Pancreas (tissue), 10 donors: Measurements from ENCODE around the gene C1orf226. TPM values are rescaled to one million over a fixed set of nuclear protein-coding genes. Genes with fewer than 3 reads are reported as not detected.

Source experiments
- ATAC-seq, 4 donors: fragments of 200-7000 bp; cut with Tn5 transposase; one replicate each; pipeline versions ENCODE4 v1.8.0 to v1.9.1; 2020; ENCODE audit warnings: mild to moderate bottlenecking in 4 of 4, moderate library complexity in 4 of 4
- DNase-seq, 6 donors: peaks; one replicate each; pipeline ENCODE4 v3.0.0-alpha.2; 2020
- FAIRE-seq: peaks from 2 replicates; lab custom pipeline; 2012; peaks lifted over from hg19 to GRCh38; lab: Jason Lieb, UNC
- H3K27ac ChIP-seq, 4 donors: fragments of 200-600 bp; sonication (generic); 1 replicate in 3 of 4; 2 replicates in 1 of 4; pipeline versions ENCODE4 v1.5.0 to v1.8.0; 2020
- H3K27me3 ChIP-seq, 4 donors: fragments of 200-600 bp; one replicate each; pipeline ENCODE4 v1.8.0; 2021
- H3K36me3 ChIP-seq, 3 donors: fragments of 200-600 bp; sonication (generic) in 1 of 3; one replicate each; pipeline versions ENCODE4 v1.5.0 to v1.8.0; 2020 to 2021
- H3K4me1 ChIP-seq, 3 donors: fragments of 200-600 bp; one replicate each; pipeline ENCODE4 v1.8.0; 2021
- H3K4me3 ChIP-seq, 4 donors: fragments of 200-600 bp; sonication (generic) in 2 of 4; one replicate each; pipeline versions ENCODE4 v1.5.0 to v1.8.0; 2020 to 2021
- H3K9me3 ChIP-seq, 4 donors: fragments of 200-600 bp; one replicate each; pipeline ENCODE4 v1.8.0; 2021
- WGBS, 2 donors: extraction: QIAGEN DNeasy Blood & Tissue Kit; methylation state at CpG; one replicate each; pipeline ENCODE4 v1.1.7; 2013; 5-methylcytosine and 5-hydroxymethylcytosine counted together
- intact Hi-C, 3 donors: fragments of 100-400 bp; cut with DNase I; formaldehyde crosslinking; loops; one replicate each; pipeline versions ENCODE4 v1.11.1 to v1.14.2; 2022
- polyA plus RNA-seq, 2 donors: library from polyadenylated mRNA; stranded (reverse); fragments of 200-250 nt; gene quantifications; one replicate each; pipeline ENCODE4 v1.2.3, GENCODE V29; 2013
- total RNA-seq, 6 donors: library from RNA; stranded (reverse); fragmentation: NEBNext Ultra II Directional in 4 of 6; extraction: Animal tissue kit (Norgen Biotek cat#: 25700) in 4 of 6; gene quantifications; one replicate each; pipeline versions ENCODE4 v1.2.1 to v1.2.4, GENCODE V29; 2021 to 2023
- TF ChIP-seq, protein P1 (sequence below), 4 donors: fragments of 200-600 bp; sonication (generic) in 3 of 4; IDR thresholded peaks; one replicate each; pipeline versions ENCODE4 v1.5.0 to v1.8.0; 2021; ENCODE audit warnings: antibody characterized with exemption in 4 of 4
- donor health status: healthy with polysubstance abuse.
- donor health status: DM: no; HTN: no; CAD: no; lungs with moderate emphysema.
- donor health status: DM: no; HTN: no; CAD: no.
- donor health status: control.
- donor health status: control.
- donor health status: Bipolar disorder and iron deficiency.
- donor health status: DM: yes; HTN: yes; CAD: no.
- donor health status: DM: no; HTN: no; CAD: no.
- donor health status: DM: no; HTN: no; CAD: no.
- donor health status: DM: yes; HTN: yes; CAD: no.

Gene C1orf226
- total and polyA plus RNA-seq, 8 donors = 1.3 to 4.2 (median 2.3) TPM

DNA sequence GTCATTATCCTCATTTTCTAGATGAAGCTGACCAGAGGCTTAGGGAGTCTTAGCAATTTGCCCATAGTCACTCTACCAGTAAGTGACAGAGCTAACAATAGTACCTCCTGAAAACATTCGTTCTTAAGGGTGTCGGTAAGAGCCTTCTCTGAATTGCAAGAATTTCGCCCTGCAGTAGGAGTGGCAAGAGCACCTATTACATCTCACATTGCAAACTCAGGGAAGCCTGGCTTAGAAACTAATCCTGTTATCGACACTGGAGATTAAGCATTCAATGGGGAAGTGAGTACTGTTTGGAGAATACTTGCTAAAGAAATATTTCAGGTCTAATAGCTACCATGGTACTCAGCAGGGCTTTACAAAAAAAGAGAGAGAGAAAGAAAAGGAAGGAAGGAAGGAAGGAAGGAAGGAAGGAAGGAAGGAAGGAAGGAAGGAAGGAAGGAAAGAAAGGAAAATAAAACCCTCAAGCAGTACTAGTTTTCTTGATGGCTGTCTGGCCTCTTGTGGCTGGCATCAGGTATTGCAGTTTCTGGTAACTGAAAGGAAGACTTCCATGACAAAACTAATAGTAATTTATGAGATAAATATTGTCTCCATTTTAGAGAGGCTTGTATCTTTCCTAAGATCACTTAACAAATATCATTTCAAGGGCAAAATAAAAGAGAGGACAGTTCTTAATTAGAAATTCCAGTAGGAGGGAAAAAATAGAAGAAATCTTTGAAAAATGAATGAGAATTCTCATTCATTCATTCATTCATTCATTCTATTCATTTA lies 10.4 kb downstream of the C1orf226 start:
- intact Hi-C loops = no loop called here
- no peaks in the 10 kb centered on the region for H3K9me3 ChIP-seq
- H3K4me3 ChIP-seq = no peak overlapping the region
- H3K36me3 ChIP-seq = no peaks in the 10 kb centered on the region
- H3K27me3 ChIP-seq = no peaks in the 10 kb centered on the region
- FAIRE-seq = no peak
- H3K27ac ChIP-seq = no peak overlapping the region
- TF ChIP-seq, protein P1, sequence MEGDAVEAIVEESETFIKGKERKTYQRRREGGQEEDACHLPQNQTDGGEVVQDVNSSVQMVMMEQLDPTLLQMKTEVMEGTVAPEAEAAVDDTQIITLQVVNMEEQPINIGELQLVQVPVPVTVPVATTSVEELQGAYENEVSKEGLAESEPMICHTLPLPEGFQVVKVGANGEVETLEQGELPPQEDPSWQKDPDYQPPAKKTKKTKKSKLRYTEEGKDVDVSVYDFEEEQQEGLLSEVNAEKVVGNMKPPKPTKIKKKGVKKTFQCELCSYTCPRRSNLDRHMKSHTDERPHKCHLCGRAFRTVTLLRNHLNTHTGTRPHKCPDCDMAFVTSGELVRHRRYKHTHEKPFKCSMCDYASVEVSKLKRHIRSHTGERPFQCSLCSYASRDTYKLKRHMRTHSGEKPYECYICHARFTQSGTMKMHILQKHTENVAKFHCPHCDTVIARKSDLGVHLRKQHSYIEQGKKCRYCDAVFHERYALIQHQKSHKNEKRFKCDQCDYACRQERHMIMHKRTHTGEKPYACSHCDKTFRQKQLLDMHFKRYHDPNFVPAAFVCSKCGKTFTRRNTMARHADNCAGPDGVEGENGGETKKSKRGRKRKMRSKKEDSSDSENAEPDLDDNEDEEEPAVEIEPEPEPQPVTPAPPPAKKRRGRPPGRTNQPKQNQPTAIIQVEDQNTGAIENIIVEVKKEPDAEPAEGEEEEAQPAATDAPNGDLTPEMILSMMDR (IDR thresholded peaks at IDR 0.05) = peak; percentile 18 to 66 (median 56)
- 30 to 40% methylated on average over 4 of the region's 4 CpGs for WGBS, 2 donors
- DNase-seq = no peak
- peak; percentile 64 to 81 (median 74) for ATAC-seq
- H3K4me1 ChIP-seq = no peaks in the 10 kb centered on the region

GRCh38 chr1:162396201-162396906 lies 14.8 kb downstream of the C1orf226 start:
- FAIRE-seq = no peak
- Histone ChIP-seq H3K27ac (no peak overlapping the region), H3K9me3 (no peaks in the 10 kb centered on the region), H3K4me3 (no peak overlapping the region), H3K4me1 (no peaks in the 10 kb centered on the region), H3K36me3 (no peaks in the 10 kb centered on the region), H3K27me3 (no peaks in the 10 kb centered on the region)
- TF ChIP-seq, protein P1 (IDR thresholded peaks at IDR 0.05) = no peak
- 57 to 64% methylated on average over 3 of the region's 3 CpGs for WGBS, 2 donors
- ATAC-seq = no peak
- intact Hi-C loops = no loop called here
- no peak for DNase-seq

GRCh38 chr1:162397039-162397448 lies 15.5 kb downstream of the C1orf226 start:
- no peaks in the 10 kb centered on the region for H3K9me3 ChIP-seq
- DNase-seq (no peak), FAIRE-seq (no peak), ATAC-seq (peak in 1 of 4 donors; percentile 70)
- no peak overlapping the region for H3K4me3 ChIP-seq
- TF ChIP-seq, protein P1 (IDR thresholded peaks at IDR 0.05) = no peak
- intact Hi-C loops = no loop called here
- no peaks in the 10 kb centered on the region for H3K27me3 ChIP-seq
- no peak overlapping the region for H3K27ac ChIP-seq
- H3K36me3 ChIP-seq = no peaks in the 10 kb centered on the region
- no peaks in the 10 kb centered on the region for H3K4me1 ChIP-seq
- WGBS, 2 donors = 76 to 86% methylated on average over 3 of the region's 3 CpGs

DNA sequence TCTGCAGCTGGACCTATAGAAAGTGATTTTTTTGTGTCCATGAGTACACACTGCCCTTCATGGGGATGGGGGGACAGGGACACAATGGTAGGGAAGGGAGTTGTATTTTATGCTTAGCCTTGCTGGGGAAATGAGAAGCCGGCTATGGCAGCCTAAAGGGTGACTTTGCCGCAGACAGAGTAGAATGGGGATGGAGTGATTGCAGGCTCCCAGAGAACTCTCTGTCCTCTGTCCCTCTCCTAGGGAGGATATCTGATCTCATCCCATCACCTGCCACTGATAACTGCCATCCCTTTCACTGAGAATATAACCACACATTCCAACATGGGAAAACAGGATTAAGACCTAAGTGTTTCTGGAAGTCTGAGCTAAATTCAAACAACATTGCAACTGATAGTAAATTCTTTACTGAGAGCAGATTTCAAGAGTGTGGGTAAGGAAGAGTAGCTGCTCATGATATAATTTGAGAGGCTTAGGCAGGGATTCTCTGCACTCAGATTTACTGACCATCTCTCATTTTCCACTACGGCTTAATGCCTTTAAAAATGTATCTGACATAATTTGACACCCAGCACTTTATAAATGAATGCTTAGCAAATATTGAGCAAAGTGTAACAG lies 16.5 kb downstream of the C1orf226 start:
- Histone ChIP-seq H3K27ac (no peak overlapping the region), H3K27me3 (no peaks in the 10 kb centered on the region), H3K4me3 (no peak overlapping the region), H3K36me3 (no peaks in the 10 kb centered on the region), H3K9me3 (no peaks in the 10 kb centered on the region), H3K4me1 (no peaks in the 10 kb centered on the region)
- WGBS, 2 donors = 43 to 45% methylated on average over 3 of the region's 3 CpGs
- FAIRE-seq = no peak
- ATAC-seq = no peak
- intact Hi-C loops = no loop called here
- no peak for DNase-seq
- TF ChIP-seq, protein P1 (IDR thresholded peaks at IDR 0.05) = no peak
